AG04450 (cell line): ENCODE measurements around the gene GOPC. TPM values are rescaled to one million over a fixed set of nuclear protein-coding genes. Genes with fewer than 3 reads are reported as not detected.

Source experiments
- CTCF ChIA-PET: fragments of 300-600, 350-600 bp; formaldehyde crosslinking; extraction: SDS; loops from one replicate; lab custom pipeline; 2022; ENCODE audit warnings: antibody characterized with exemption, inconsistent platforms; lab: Charles Lee
- POLR2A ChIA-PET: fragments of 350-600 bp; formaldehyde crosslinking; extraction: SDS; loops from one replicate; lab custom pipeline; 2021; ENCODE audit warnings: antibody characterized with exemption, inconsistent platforms; lab: Yijun Ruan, JAX
- DNase-seq: peaks from one replicate; pipeline ENCODE4 v3.0.0-alpha.2; 2011; ENCODE audit warnings: low read depth, low spot score
- H3K27ac ChIP-seq: one replicate; pipeline ENCODE4 v1.5.1; 2012; ENCODE audit warnings: low read depth, low read length, control low read depth
- H3K27me3 ChIP-seq: one replicate; pipeline ENCODE4 v1.6.0; 2012; ENCODE audit warnings: low read length; ENCODE audit not compliant: control insufficient read depth, insufficient read depth
- H3K4me3 ChIP-seq: 2 replicates; pipeline ENCODE4 v1.5.1; 2011; ENCODE audit warnings: mild to moderate bottlenecking, low read depth, low read length, control low read depth
- H3K9me3 ChIP-seq: 2 replicates; pipeline ENCODE4 v1.5.1; 2012; ENCODE audit warnings: low read length; ENCODE audit not compliant: control insufficient read depth, insufficient read depth
- CTCF ChIP-seq: IDR thresholded peaks from 2 replicates; pipeline ENCODE4 v1.5.1; 2011; ENCODE audit warnings: low read depth, low read length, control low read depth, inconsistent platforms
- polyA plus RNA-seq: library from polyadenylated mRNA; depleted of rRNA; stranded (reverse); fragments of >200 nt; gene quantifications from 2 replicates; pipeline ENCODE4 v1.2.3, GENCODE V29; 2011

The GOPC gene
- polyA plus RNA-seq, 1 experiment = 37.8 TPM

- no peak for TF ChIP-seq CTCF
- no peak overlapping the region for H3K4me3 ChIP-seq
- POLR2A ChIA-PET = no interaction called here
- no peak overlapping the region for H3K27ac ChIP-seq
- H3K9me3 ChIP-seq = no peaks in the 10 kb centered on the region
- DNase-seq = no peak
- CTCF ChIA-PET = interaction anchor here (1.0 kb wide), 1 partner anchor 25 kb away, joined by 4 read pairs; no protein-coding TSS in a partner anchor
- H3K27me3 ChIP-seq = no peaks in the 10 kb centered on the region
Observed at GRCh38 chr6:117530467-117531242, 71.7 kb downstream of the GOPC start.

GRCh38 chr6:117525607-117526006 is 76.7 kb downstream of the GOPC start:
- CTCF ChIA-PET = no interaction called here

GRCh38 chr6:117521791-117522502 is 80.4 kb downstream of the GOPC start:
- TF ChIP-seq CTCF = no peak
- no peak overlapping the region for H3K4me3 ChIP-seq
- no peaks in the 10 kb centered on the region for H3K9me3 ChIP-seq
- CTCF ChIA-PET = interaction anchor here (0.7 to 2.4 kb wide), 2 partner anchors 51 to 72 kb away, joined by 6 to 8 read pairs; no protein-coding TSS in a partner anchor
- POLR2A ChIA-PET = no interaction called here
- H3K27ac ChIP-seq = no peak overlapping the region
- no peaks in the 10 kb centered on the region for H3K27me3 ChIP-seq
- no peak for DNase-seq

More at GRCh38 chr6:117525607-117526006, 76.7 kb downstream of the GOPC start:
- Histone ChIP-seq H3K4me3 (no peak overlapping the region), H3K27ac (no peak overlapping the region), H3K9me3 (no peaks in the 10 kb centered on the region), H3K27me3 (no peaks in the 10 kb centered on the region)
- POLR2A ChIA-PET = no interaction called here
- DNase-seq = no peak
- no peak for TF ChIP-seq CTCF

GRCh38 chr6:117520603-117521395 is 81.5 kb downstream of the GOPC start:
- ChIA-PET CTCF (interaction anchor here (0.7 to 2.4 kb wide), 2 partner anchors 52 to 71 kb away, joined by 6 to 8 read pairs; no protein-coding TSS in a partner anchor), POLR2A (no interaction called here)
- no peak for TF ChIP-seq CTCF
- Histone ChIP-seq H3K9me3 (no peaks in the 10 kb centered on the region), H3K4me3 (no peak overlapping the region), H3K27me3 (no peaks in the 10 kb centered on the region), H3K27ac (no peak overlapping the region)
- DNase-seq = no peak
